Smooth muscle cell (in vitro differentiated cells): ENCODE measurements around the gene SYNDIG1. TPM values are rescaled to one million over a fixed set of nuclear protein-coding genes. Genes with fewer than 3 reads are reported as not detected.

Source experiments
- DNase-seq: peaks from one replicate; lab custom pipeline; 2025; ENCODE audit not compliant: unreplicated experiment; lab: John Stamatoyannopoulos, UW
- H2AFZ ChIP-seq: fragments of 200-600 bp; sonication (generic); 2 replicates; pipeline ENCODE4 v1.6.0; 2016; ENCODE audit warnings: antibody characterized with exemption, low read depth, mild to moderate bottlenecking
- H3F3A ChIP-seq: fragments of 200-600 bp; sonication (generic); 2 replicates; pipeline ENCODE4 v1.6.0; 2017; ENCODE audit warnings: antibody characterized with exemption, low read depth
- H3K27ac ChIP-seq: fragments of 200-600 bp; sonication (generic); 2 replicates; pipeline ENCODE4 v1.5.1; 2016; ENCODE audit warnings: low read depth, mild to moderate bottlenecking
- H3K27me3 ChIP-seq: fragments of 200-600 bp; sonication (generic); 2 replicates; pipeline ENCODE4 v1.6.1; 2016; ENCODE audit warnings: low read depth, mild to moderate bottlenecking
- H3K36me3 ChIP-seq: fragments of 200-600 bp; sonication (generic); 2 replicates; pipeline ENCODE4 v1.5.1; 2016; ENCODE audit warnings: low read depth
- H3K4me1 ChIP-seq: fragments of 200-600 bp; sonication (generic); 2 replicates; pipeline ENCODE4 v1.5.1; 2016; ENCODE audit warnings: low read depth
- H3K4me2 ChIP-seq: fragments of 200-600 bp; sonication (generic); 2 replicates; pipeline ENCODE4 v1.6.0; 2016; ENCODE audit warnings: mild to moderate bottlenecking
- H3K4me3 ChIP-seq: fragments of 200-600 bp; sonication (generic); 2 replicates; pipeline ENCODE4 v1.5.1; 2016; ENCODE audit warnings: mild to moderate bottlenecking
- H3K79me2 ChIP-seq: fragments of 200-600 bp; sonication (generic); 2 replicates; pipeline ENCODE4 v1.6.0; 2016; ENCODE audit warnings: low read depth, mild to moderate bottlenecking
- H3K9ac ChIP-seq: fragments of 200-600 bp; sonication (generic); 2 replicates; pipeline ENCODE4 v1.6.0; 2016; ENCODE audit warnings: low read depth
- H3K9me3 ChIP-seq: fragments of 200-600 bp; sonication (generic); replicated peaks from 2 replicates; pipeline ENCODE4 v1.5.1; 2016; ENCODE audit warnings: low read depth
- H4K20me1 ChIP-seq: fragments of 200-600 bp; sonication (generic); 2 replicates; pipeline ENCODE4 v1.6.0; 2016; ENCODE audit warnings: low read depth
- CTCF ChIP-seq: fragments of 200-600 bp; sonication (generic); IDR thresholded peaks from 2 replicates; pipeline ENCODE4 v1.5.1; 2017; ENCODE audit warnings: borderline replicate concordance, mild to moderate bottlenecking, antibody characterized with exemption; ENCODE audit not compliant: insufficient read depth, poor library complexity, severe bottlenecking
- WGBS: methylation state at CpG from one replicate; pipeline ENCODE4 v1.1.7; 2016; ENCODE audit warnings: low lambda C conversion rate; 5-methylcytosine and 5-hydroxymethylcytosine counted together
- polyA plus RNA-seq: library from polyadenylated mRNA; unstranded; fragments of >200 nt; fragmentation: Nextera tagmentation; extraction: Ambion mirVana; gene quantifications from 2 replicates; pipeline ENCODE4 v1.2.1, GENCODE V29; 2016
- total RNA-seq: library from RNA; depleted of rRNA; stranded (reverse); fragments of >200 nt; gene quantifications from 2 replicates; pipeline ENCODE4 v1.2.3, GENCODE V29; 2014

The SYNDIG1 gene
- total and polyA plus RNA-seq, 2 experiments from 2014 or later = 1.8 to 2.2 TPM

GRCh38 chr20:24518515-24518914, 49.1 kb downstream of the SYNDIG1 start:
- no peak overlapping the region for H2AFZ ChIP-seq
- H3K27me3 ChIP-seq = no peaks in the 10 kb centered on the region
- no peaks in the 10 kb centered on the region for H3K79me2 ChIP-seq
- no peak for DNase-seq
- H4K20me1 ChIP-seq = no peaks in the 10 kb centered on the region
- TF ChIP-seq CTCF = no peak
- H3K9ac ChIP-seq = no peak overlapping the region
- H3F3A ChIP-seq = no peaks in the 10 kb centered on the region
- no peak overlapping the region for H3K4me2 ChIP-seq
- no peaks in the 10 kb centered on the region for H3K36me3 ChIP-seq
- 95% methylated on average over 6 of the region's 6 CpGs for WGBS
- no peaks in the 10 kb centered on the region for H3K4me1 ChIP-seq
- H3K27ac ChIP-seq = no peak overlapping the region
- H3K9me3 ChIP-seq = no peaks in the 10 kb centered on the region
- no peak overlapping the region for H3K4me3 ChIP-seq

- no peak overlapping the region for H3K27ac ChIP-seq
- no peaks in the 10 kb centered on the region for H3K27me3 ChIP-seq
- no peaks in the 10 kb centered on the region for H3K4me1 ChIP-seq
- no peaks in the 10 kb centered on the region for H3F3A ChIP-seq
- H3K9ac ChIP-seq = no peak overlapping the region
- no peaks in the 10 kb centered on the region for H3K9me3 ChIP-seq
- 88% methylated on average over 6 of the region's 6 CpGs for WGBS
- TF ChIP-seq CTCF = no peak
- no peak overlapping the region for H3K4me2 ChIP-seq
- no peaks in the 10 kb centered on the region for H3K79me2 ChIP-seq
- no peak for DNase-seq
- no peaks in the 10 kb centered on the region for H4K20me1 ChIP-seq
- no peak overlapping the region for H2AFZ ChIP-seq
- H3K36me3 ChIP-seq = no peaks in the 10 kb centered on the region
- no peak overlapping the region for H3K4me3 ChIP-seq
These were observed 50.0 kb downstream of the SYNDIG1 start for GRCh38 chr20:24519476-24519875.

- Histone ChIP-seq H3K4me1 (no peaks in the 10 kb centered on the region), H3K9me3 (no peaks in the 10 kb centered on the region), H3F3A (no peaks in the 10 kb centered on the region), H2AFZ (no peak overlapping the region), H3K4me2 (no peak overlapping the region), H3K27ac (no peak overlapping the region), H4K20me1 (no peaks in the 10 kb centered on the region), H3K79me2 (no peaks in the 10 kb centered on the region), H3K4me3 (no peak overlapping the region), H3K9ac (no peak overlapping the region), H3K27me3 (no peaks in the 10 kb centered on the region), H3K36me3 (no peaks in the 10 kb centered on the region)
- TF ChIP-seq CTCF = no peak
- no peak for DNase-seq
- 97% methylated on average over 3 of the region's 3 CpGs for WGBS
These were observed 51.6 kb downstream of the SYNDIG1 start for GRCh38 chr20:24521032-24521431.
